GM06990 (cell line): ENCODE results near the gene PRKG1.

Experiments used
- DNase-seq: peaks from one replicate; pipeline ENCODE4 v3.0.0-alpha.2; 2011; ENCODE audit not compliant: insufficient read length; ENCODE audit errors: extremely low read depth
- H3K27me3 ChIP-seq: replicated peaks from 2 replicates; pipeline ENCODE4 v1.6.0; 2011; ENCODE audit warnings: low read length; ENCODE audit not compliant: control insufficient read depth, insufficient read depth
- H3K36me3 ChIP-seq: 2 replicates; pipeline ENCODE4 v1.5.1; 2011; ENCODE audit warnings: low read length; ENCODE audit not compliant: control insufficient read depth, insufficient read depth
- H3K4me3 ChIP-seq: replicated peaks from 2 replicates; pipeline ENCODE4 v1.5.1; 2011; ENCODE audit warnings: low read depth, mild to moderate bottlenecking, control low read depth, low read length
- TF ChIP-seq, protein P1 (sequence below): IDR thresholded peaks from 2 replicates; pipeline ENCODE4 v1.5.1; 2011; ENCODE audit warnings: low read length, control low read depth, mild to moderate bottlenecking, inconsistent platforms; ENCODE audit not compliant: insufficient read depth, poor library complexity, severe bottlenecking

The PRKG1 gene

DNA sequence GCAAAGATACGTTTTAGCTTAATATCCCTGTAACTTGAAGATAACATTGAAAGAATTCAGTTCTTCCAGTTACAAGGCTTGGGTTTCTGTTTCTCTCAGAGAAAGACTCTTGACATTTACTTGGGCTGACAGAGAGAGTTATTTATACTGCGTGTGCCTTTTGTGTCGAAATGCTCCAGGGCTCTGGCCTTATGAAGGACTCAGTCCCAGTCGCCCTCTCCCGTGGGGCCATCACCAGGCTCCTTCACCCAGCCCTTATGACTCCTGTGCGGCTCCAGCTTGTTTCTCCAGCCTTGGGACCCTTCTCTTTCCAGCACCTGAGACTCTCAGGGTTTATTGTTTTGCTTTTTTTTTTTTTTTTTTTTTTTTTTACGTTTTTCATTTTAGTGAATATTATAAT is 997.5 kb downstream of the PRKG1 start:
- Histone ChIP-seq H3K36me3 (no peaks in the 10 kb centered on the region), H3K27me3 (no peaks in the 10 kb centered on the region), H3K4me3 (no peak overlapping the region)
- DNase-seq, result no peak
- TF ChIP-seq, protein P1, sequence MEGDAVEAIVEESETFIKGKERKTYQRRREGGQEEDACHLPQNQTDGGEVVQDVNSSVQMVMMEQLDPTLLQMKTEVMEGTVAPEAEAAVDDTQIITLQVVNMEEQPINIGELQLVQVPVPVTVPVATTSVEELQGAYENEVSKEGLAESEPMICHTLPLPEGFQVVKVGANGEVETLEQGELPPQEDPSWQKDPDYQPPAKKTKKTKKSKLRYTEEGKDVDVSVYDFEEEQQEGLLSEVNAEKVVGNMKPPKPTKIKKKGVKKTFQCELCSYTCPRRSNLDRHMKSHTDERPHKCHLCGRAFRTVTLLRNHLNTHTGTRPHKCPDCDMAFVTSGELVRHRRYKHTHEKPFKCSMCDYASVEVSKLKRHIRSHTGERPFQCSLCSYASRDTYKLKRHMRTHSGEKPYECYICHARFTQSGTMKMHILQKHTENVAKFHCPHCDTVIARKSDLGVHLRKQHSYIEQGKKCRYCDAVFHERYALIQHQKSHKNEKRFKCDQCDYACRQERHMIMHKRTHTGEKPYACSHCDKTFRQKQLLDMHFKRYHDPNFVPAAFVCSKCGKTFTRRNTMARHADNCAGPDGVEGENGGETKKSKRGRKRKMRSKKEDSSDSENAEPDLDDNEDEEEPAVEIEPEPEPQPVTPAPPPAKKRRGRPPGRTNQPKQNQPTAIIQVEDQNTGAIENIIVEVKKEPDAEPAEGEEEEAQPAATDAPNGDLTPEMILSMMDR, result no peak

DNA sequence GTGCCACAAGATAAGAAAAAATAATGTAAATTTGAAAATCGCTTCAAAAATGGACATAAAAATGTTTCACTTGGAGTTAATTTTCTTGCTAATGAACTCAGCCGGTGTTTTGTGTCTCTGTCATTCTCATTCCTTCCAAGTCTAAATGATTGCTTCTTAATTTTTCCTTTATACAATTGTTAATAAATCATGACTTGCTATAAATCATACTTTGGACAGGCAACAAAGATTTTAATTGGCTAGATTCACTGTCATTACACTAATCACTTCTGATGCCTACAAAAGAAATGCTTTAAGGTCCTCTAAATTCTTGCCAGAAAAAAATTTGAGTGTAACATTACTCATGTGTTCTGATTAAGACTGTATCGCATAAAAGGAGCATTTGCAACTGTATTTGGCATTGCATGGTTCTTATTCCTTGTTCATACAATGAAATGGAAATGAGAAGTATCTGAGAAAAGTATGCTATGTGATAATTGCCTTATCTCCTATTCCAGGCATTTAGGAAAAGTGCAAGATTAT is 1000.3 kb downstream of the PRKG1 start:
- no peaks in the 10 kb centered on the region for H3K27me3 ChIP-seq
- TF ChIP-seq, protein P1, result no peak
- DNase-seq, result no peak
- no peaks in the 10 kb centered on the region for H3K36me3 ChIP-seq
- no peak overlapping the region for H3K4me3 ChIP-seq

DNA sequence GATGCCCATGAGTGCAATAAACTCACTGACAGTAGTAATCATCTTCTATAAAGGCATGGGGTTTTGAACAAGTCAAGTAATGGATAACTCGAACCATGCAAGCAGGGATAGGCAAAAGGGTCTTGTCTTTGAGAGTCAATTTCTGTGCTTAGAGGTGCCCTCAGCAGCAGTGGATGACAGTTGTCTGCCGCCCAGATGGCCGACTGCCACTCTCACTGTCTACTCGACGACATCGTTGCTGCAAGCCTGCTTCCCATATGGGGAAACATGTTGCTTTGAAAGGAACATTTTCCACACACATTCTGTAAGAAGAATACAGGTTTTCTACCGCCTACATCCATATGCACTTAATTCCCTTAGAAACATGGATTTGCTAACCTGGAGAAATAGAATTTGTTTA is 1003.5 kb downstream of the PRKG1 start:
- no peaks in the 10 kb centered on the region for H3K27me3 ChIP-seq
- H3K36me3 ChIP-seq, result no peaks in the 10 kb centered on the region
- H3K4me3 ChIP-seq, result no peak overlapping the region
- no peak for DNase-seq
- TF ChIP-seq, protein P1, result no peak

DNA sequence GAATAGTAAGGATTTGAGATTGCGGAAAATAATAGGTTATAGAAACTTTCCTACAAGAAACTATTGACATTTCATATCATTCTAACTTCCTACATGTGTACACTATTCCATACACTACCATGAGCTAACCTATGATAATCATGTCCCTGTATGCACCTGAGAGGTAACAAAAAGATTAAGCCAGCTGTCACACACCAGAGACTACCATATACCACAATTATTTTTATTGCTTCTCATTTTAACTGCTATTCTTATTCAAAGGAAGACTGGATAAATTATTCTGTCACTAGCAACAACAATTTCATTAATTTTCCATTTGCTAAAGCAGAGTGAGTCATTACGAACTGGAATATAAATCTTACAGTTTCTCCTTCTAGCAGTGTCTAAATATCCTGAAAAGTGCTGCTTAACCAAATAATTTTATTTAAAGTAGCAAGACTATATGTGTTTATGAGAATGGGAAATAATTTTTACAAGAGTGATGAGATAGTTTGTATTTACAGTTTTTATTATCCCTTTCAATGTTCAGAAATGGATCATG is 1004.2 kb downstream of the PRKG1 start:
- no peaks in the 10 kb centered on the region for H3K36me3 ChIP-seq
- no peak overlapping the region for H3K4me3 ChIP-seq
- DNase-seq, result no peak
- TF ChIP-seq, protein P1, result no peak
- H3K27me3 ChIP-seq, result no peaks in the 10 kb centered on the region

DNA sequence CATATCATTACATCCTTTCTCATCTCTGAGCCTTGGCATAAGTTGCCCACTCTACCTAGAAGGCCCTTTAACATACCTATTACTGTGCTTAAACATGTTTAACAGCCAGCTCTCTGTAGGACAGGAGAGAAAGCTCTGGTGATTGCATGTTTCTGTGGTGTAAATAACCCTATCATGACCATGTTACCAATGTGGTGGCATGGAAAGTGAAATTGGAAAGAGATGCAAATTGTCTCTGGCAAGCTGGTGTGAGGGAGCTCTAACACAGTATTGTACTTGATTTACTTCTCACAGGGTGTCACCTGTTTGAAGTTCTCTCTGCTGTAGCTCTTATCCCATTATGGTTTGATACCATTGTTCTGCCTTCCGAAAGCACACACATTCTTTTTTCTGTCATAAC is 1008.0 kb downstream of the PRKG1 start:
- H3K27me3 ChIP-seq, result no peaks in the 10 kb centered on the region
- TF ChIP-seq, protein P1, result no peak

DNA sequence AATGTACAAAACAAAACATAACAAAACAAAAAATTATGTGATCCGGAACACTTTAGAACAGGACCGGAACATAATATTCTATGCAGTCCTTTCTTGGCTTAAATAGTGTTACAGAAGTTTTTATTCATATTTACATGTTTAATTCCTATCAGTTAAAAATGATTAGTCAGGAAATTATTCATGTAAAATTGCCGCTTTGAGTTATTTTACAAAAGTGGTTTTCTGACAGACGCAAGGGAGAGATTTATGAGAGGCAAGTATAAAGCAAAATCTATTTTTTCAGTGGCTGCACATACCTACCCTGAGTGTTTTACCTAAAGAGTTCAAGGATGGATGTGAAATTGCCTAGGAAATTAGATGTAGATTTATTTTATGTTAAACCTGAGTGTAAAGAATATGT is 1009.1 kb downstream of the PRKG1 start:
- no peak for DNase-seq
- Histone ChIP-seq H3K27me3 (no peaks in the 10 kb centered on the region), H3K4me3 (no peak overlapping the region), H3K36me3 (no peaks in the 10 kb centered on the region)
- TF ChIP-seq, protein P1, result no peak

More for the DNA sequence above, 1008.0 kb downstream of the PRKG1 start:
- H3K36me3 ChIP-seq, result no peaks in the 10 kb centered on the region
- no peak overlapping the region for H3K4me3 ChIP-seq
- DNase-seq, result no peak
